Measurements from ENCODE around the gene SH3PXD2A. TPM values are rescaled to one million over a fixed set of nuclear protein-coding genes. Genes with fewer than 3 reads are reported as not detected.

Gene SH3PXD2A
- total and polyA plus RNA-seq, 10 of the 15 experiments (the other 5 are each of a cell fraction or from before 2014, with no cell fraction given), result 0.63 to 14.0 (median 4.4) TPM

DNA sequence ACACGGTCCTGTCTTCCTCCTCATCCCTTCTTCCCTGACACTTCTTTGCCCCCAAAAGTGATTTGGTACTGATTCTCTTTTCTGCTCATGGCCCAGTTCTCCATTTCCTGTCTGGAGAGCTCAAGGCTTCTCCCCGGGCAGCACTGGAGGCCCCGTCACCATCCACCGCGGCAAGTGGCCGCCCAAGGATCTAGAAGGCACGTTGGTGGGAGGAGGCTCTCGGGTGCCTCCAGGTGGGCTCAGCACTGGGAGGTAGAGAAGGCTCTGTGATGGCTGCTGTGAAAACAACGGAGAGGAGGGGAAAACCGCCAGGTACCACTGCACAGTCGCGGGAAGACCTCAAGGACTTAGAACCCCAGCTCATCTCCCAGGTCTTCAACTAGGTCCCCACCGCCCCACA lies 227.5 kb downstream of the SH3PXD2A start (continued):
- TF ChIP-seq, protein P1, sequence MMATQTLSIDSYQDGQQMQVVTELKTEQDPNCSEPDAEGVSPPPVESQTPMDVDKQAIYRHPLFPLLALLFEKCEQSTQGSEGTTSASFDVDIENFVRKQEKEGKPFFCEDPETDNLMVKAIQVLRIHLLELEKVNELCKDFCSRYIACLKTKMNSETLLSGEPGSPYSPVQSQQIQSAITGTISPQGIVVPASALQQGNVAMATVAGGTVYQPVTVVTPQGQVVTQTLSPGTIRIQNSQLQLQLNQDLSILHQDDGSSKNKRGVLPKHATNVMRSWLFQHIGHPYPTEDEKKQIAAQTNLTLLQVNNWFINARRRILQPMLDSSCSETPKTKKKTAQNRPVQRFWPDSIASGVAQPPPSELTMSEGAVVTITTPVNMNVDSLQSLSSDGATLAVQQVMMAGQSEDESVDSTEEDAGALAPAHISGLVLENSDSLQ (IDR thresholded peaks at IDR 0.05), result no peak

DNA sequence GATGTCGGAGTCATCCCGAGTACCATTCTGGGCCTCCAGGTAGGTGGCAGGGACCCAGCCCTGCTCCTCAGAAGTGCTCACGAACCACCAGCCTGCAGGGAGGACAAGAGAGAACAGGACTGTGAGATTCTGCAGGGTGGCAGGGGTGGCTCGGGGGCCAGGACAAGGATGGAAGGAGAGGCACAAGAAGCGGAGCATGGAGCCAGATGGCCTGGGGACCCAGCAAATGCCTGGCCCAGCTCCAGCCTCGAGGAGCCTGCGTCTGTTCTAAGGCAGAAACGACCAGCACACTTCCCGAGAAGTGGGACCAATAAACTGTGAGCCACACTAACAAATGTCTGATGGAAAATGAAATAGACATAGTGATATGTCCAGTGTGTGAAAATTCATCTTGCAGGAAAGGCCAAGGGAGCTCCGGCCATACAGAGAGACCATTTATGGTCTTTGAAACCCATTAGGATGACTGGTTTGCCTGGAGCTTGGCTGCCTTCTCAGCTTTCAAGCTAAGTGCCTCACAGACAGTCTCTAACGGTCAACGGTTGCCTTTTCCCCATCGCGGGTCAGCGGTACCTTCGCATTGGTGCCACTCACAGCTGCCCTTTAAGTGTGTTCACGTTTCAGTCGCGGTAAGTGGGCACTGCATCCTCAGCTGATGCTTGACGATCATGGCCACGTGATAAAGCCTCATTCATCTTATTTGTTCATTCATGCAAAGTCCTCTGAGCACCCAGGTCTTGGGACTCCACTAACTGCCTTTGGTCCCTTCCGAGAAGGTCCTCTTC lies 228.1 kb downstream of the SH3PXD2A start:
- ChIA-PET RAD21 (ENCODE audit: unreplicated experiment) (no interaction called here), CTCF (no interaction called here), POLR2A (interaction anchor here (0.7 kb wide), 1 partner anchor 68 kb away, joined by 3 read pairs; no protein-coding TSS in a partner anchor), SMC1A (ENCODE audit: uncharacterized antibody, unreplicated experiment) (no interaction called here)
- no peak overlapping the region for H2AFZ ChIP-seq (ENCODE audit: control insufficient read depth, low read depth, low read length)
- no peaks in the 10 kb centered on the region for H3K9me3 ChIP-seq (replicated peaks; ENCODE audit: control insufficient read depth, insufficient read depth, low read length)
- 81% methylated on average over 22 of the region's 22 CpGs for WGBS (ENCODE audit: insufficient coverage, insufficient replicate concordance, low lambda C conversion rate, missing lambda C conversion rate)
- H3K27ac ChIP-seq (ENCODE audit: control insufficient read depth, insufficient read depth), result no peak overlapping the region
- H3K4me2 ChIP-seq (ENCODE audit: control insufficient read depth, insufficient read depth), result no peak overlapping the region
- H3K4me3 ChIP-seq, result no peak overlapping the region
- in situ Hi-C loops (cut with MboI), result no loop called here
- FAIRE-seq (no peak), ATAC-seq (no peak), DNase-seq (ENCODE audit: low read depth, low spot score) (no peak)
- H3K36me3 ChIP-seq (ENCODE audit: control insufficient read depth in 2 of 2, insufficient read depth in 2 of 2, low read length in 1 of 2), result peaks cover 20 to 35% of the 10 kb centered on the region in 2 experiments
- BruUV-seq (replicated peaks), result no TSS peak
- no peaks in the 10 kb centered on the region for H3K27me3 ChIP-seq (replicated peaks in 1 of 2; ENCODE audit: control insufficient read depth in 2 of 2, insufficient read depth in 2 of 2, low read length in 1 of 2)
- no peaks in the 10 kb centered on the region for H4K20me1 ChIP-seq (ENCODE audit: control insufficient read depth, insufficient read depth)
- H3K9ac ChIP-seq (ENCODE audit: control insufficient read depth, insufficient read depth, low read length), result no peak overlapping the region
- intact Hi-C loops (cut with micrococcal nuclease; ENCODE audit: unreplicated experiment), result no loop called here
- peaks cover 10% of the 10 kb centered on the region for H3K4me1 ChIP-seq (ENCODE audit: control insufficient read depth, insufficient read depth, low read length)
- H3K79me2 ChIP-seq (ENCODE audit: control insufficient read depth, insufficient read depth, low read length), result no peaks in the 10 kb centered on the region; the same call in 1 of the 2 replicates
- TF ChIP-seq POU2F2 (IDR thresholded peaks at IDR 0.05; ENCODE audit: borderline replicate concordance, low read depth, low read length) (no peak), ZNF274 (IDR thresholded peaks at IDR 0.05; ENCODE audit: insufficient read depth, insufficient read length) (no peak), RELB (IDR thresholded peaks at IDR 0.05; ENCODE audit: low read depth) (no peak), NFIC (IDR thresholded peaks at IDR 0.05; ENCODE audit: low read depth, low read length) (no peak), EP300 (IDR thresholded peaks at IDR 0.05; ENCODE audit: borderline replicate concordance in 1 of 2, control insufficient read depth in 1 of 2, low read depth in 2 of 2, low read length in 2 of 2) (no peak), STAT3 (IDR thresholded peaks at IDR 0.05; ENCODE audit: low read depth, low read length) (no peak), WRNIP1 (IDR thresholded peaks at IDR 0.05; ENCODE audit: borderline replicate concordance, low read depth, low read length) (no peak), MTA3 (IDR thresholded peaks at IDR 0.05; ENCODE audit: borderline replicate concordance, low read length) (no peak)
- TF ChIP-seq, protein P2, sequence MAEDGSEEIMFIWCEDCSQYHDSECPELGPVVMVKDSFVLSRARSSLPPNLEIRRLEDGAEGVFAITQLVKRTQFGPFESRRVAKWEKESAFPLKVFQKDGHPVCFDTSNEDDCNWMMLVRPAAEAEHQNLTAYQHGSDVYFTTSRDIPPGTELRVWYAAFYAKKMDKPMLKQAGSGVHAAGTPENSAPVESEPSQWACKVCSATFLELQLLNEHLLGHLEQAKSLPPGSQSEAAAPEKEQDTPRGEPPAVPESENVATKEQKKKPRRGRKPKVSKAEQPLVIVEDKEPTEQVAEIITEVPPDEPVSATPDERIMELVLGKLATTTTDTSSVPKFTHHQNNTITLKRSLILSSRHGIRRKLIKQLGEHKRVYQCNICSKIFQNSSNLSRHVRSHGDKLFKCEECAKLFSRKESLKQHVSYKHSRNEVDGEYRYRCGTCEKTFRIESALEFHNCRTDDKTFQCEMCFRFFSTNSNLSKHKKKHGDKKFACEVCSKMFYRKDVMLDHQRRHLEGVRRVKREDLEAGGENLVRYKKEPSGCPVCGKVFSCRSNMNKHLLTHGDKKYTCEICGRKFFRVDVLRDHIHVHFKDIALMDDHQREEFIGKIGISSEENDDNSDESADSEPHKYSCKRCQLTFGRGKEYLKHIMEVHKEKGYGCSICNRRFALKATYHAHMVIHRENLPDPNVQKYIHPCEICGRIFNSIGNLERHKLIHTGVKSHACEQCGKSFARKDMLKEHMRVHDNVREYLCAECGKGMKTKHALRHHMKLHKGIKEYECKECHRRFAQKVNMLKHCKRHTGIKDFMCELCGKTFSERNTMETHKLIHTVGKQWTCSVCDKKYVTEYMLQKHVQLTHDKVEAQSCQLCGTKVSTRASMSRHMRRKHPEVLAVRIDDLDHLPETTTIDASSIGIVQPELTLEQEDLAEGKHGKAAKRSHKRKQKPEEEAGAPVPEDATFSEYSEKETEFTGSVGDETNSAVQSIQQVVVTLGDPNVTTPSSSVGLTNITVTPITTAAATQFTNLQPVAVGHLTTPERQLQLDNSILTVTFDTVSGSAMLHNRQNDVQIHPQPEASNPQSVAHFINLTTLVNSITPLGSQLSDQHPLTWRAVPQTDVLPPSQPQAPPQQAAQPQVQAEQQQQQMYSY (CRISPR knock-in tag; IDR thresholded peaks at IDR 0.05), result no peak
- TF ChIP-seq, protein P3, sequence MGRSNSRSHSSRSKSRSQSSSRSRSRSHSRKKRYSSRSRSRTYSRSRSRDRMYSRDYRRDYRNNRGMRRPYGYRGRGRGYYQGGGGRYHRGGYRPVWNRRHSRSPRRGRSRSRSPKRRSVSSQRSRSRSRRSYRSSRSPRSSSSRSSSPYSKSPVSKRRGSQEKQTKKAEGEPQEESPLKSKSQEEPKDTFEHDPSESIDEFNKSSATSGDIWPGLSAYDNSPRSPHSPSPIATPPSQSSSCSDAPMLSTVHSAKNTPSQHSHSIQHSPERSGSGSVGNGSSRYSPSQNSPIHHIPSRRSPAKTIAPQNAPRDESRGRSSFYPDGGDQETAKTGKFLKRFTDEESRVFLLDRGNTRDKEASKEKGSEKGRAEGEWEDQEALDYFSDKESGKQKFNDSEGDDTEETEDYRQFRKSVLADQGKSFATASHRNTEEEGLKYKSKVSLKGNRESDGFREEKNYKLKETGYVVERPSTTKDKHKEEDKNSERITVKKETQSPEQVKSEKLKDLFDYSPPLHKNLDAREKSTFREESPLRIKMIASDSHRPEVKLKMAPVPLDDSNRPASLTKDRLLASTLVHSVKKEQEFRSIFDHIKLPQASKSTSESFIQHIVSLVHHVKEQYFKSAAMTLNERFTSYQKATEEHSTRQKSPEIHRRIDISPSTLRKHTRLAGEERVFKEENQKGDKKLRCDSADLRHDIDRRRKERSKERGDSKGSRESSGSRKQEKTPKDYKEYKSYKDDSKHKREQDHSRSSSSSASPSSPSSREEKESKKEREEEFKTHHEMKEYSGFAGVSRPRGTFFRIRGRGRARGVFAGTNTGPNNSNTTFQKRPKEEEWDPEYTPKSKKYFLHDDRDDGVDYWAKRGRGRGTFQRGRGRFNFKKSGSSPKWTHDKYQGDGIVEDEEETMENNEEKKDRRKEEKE (IDR thresholded peaks at IDR 0.05), result no peak

All from GM12878 (cell line).